HCEC 1CT (cell line): ENCODE results near the gene DPYSL4.
"Not testable (repeated sequence)": the region's sequence is repeated elsewhere in the genome, so short reads cannot be mapped to it uniquely, and the experiment has no call there.

Source experiments
- DNase-seq: peaks from one replicate; pipeline ENCODE4 v3.0.0-alpha.2; 2017

DPYSL4 gene

GRCh38 chr10:132150777-132151176, 36.0 kb upstream of the DPYSL4 start:
- DNase-seq = no peak

- no peak for DNase-seq
Measured at GRCh38 chr10:132151286-132151950, 35.3 kb upstream of the DPYSL4 start.

- no peak for DNase-seq
Measured at GRCh38 chr10:132151951-132152505, 34.7 kb upstream of the DPYSL4 start.

GRCh38 chr10:132152896-132153580, 33.7 kb upstream of the DPYSL4 start:
- no peak for DNase-seq

- DNase-seq = no peak
Measured at GRCh38 chr10:132153616-132154217, 33.0 kb upstream of the DPYSL4 start.

- no peak for DNase-seq
Measured at GRCh38 chr10:132154440-132154839, 32.3 kb upstream of the DPYSL4 start.

- no peak for DNase-seq
Measured at GRCh38 chr10:132154931-132155330, 31.8 kb upstream of the DPYSL4 start.

GRCh38 chr10:132155723-132156381, 30.9 kb upstream of the DPYSL4 start:
- DNase-seq = no peak

- DNase-seq = no peak
Measured at GRCh38 chr10:132156382-132156781, 30.4 kb upstream of the DPYSL4 start.

GRCh38 chr10:132157101-132157500, 29.6 kb upstream of the DPYSL4 start:
- DNase-seq = no peak

GRCh38 chr10:132158122-132158741, 28.5 kb upstream of the DPYSL4 start:
- no peak for DNase-seq

- no peak for DNase-seq
Measured at GRCh38 chr10:132158823-132159222, 27.9 kb upstream of the DPYSL4 start.

- not testable (repeated sequence) for DNase-seq
Measured at GRCh38 chr10:132159302-132160230, 27.2 kb upstream of the DPYSL4 start.

- not testable (repeated sequence) for DNase-seq
Measured at GRCh38 chr10:132160231-132160630, 26.5 kb upstream of the DPYSL4 start.

GRCh38 chr10:132160834-132161622, 25.7 kb upstream of the DPYSL4 start:
- not testable (repeated sequence) for DNase-seq

GRCh38 chr10:132162021-132162531, 24.7 kb upstream of the DPYSL4 start:
- no peak for DNase-seq

- DNase-seq = no peak
Measured at GRCh38 chr10:132162590-132163277, 24.0 kb upstream of the DPYSL4 start.

- no peak for DNase-seq
Measured at GRCh38 chr10:132163278-132163765, 23.4 kb upstream of the DPYSL4 start.

GRCh38 chr10:132163826-132164515, 22.8 kb upstream of the DPYSL4 start:
- DNase-seq = no peak
